ENCODE data around the gene DEPDC1. TPM values are rescaled to one million over a fixed set of nuclear protein-coding genes. Genes with fewer than 3 reads are reported as not detected.

DEPDC1 gene
- total RNA-seq, 2 donors from 2014 or later, result 1.9 to 5.6 TPM

GRCh38 chr1:68429233-68429808, 67.6 kb downstream of the DEPDC1 start:
- ATAC-seq (no peak), DNase-seq (no peak)
- intact Hi-C loops (cut with DNase I, micrococcal nuclease), result no loop called here

DNA sequence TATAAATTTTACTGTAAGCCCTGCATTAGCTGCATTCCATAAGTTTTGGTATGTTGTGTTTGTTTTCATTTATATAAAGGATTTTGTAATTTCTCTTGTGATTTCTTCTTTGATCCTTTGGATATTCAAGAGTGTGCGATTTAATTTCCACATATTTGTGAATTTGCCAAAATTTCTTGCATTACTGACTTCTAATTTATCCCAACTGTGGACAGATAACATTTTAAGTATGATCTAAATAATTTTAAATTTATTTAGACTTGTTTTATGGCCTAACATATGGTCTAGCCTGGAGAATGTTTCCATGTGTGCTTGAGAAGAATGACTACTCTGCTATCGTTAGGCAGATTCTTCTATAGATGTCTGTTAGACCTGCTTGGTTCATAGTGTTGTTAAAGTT, 70.3 kb downstream of the DEPDC1 start:
- ATAC-seq (no peak), DNase-seq (no peak)
- intact Hi-C loops (cut with DNase I, micrococcal nuclease), result no loop called here

Other genes with a start within 250 kb of the DEPDC1 start
- not detected for gene RPE65, start 47.1 kb downstream of the DEPDC1 start, total RNA-seq

Data from left colon (tissue), 2 donors.